GM23338 (cell line): ENCODE data around the gene ATP8A2. TPM values are rescaled to one million over a fixed set of nuclear protein-coding genes. Genes with fewer than 3 reads are reported as not detected.

ENCODE experiments used
- ATAC-seq: fragments of 200-7000 bp; cut with Tn5 transposase; 3 replicates; pipeline ENCODE4 v1.9.1; 2020
- DNase-seq: peaks from one replicate; pipeline ENCODE4 v3.0.0-alpha.2; 2015; ENCODE audit warnings: low spot score
- H2AFZ ChIP-seq: fragments of 200-600 bp; sonication (generic); 2 replicates; pipeline ENCODE4 v1.8.0; 2016; ENCODE audit warnings: antibody characterized with exemption, mild to moderate bottlenecking, moderate library complexity
- H3F3A ChIP-seq: fragments of 200-600 bp; sonication (generic); replicated peaks from 2 replicates; pipeline ENCODE4 v1.8.0; 2017; ENCODE audit warnings: antibody characterized with exemption, mixed run types, low read depth
- H3K27ac ChIP-seq: fragments of 200-600 bp; sonication (generic); 2 replicates; pipeline ENCODE4 v1.6.1; 2016; ENCODE audit warnings: low read depth
- H3K27me3 ChIP-seq: fragments of 200-600 bp; sonication (generic); 2 replicates; pipeline ENCODE4 v1.8.0; 2016; ENCODE audit warnings: mild to moderate bottlenecking, mixed run types, moderate library complexity; ENCODE audit not compliant: insufficient read depth
- H3K36me3 ChIP-seq: fragments of 200-600 bp; sonication (generic); 2 replicates; pipeline ENCODE4 v1.8.0; 2016; ENCODE audit warnings: mild to moderate bottlenecking; ENCODE audit not compliant: insufficient read depth
- H3K4me1 ChIP-seq: fragments of 200-600 bp; sonication (generic); 2 replicates; pipeline ENCODE4 v1.8.0; 2016; ENCODE audit warnings: mild to moderate bottlenecking, moderate library complexity; ENCODE audit not compliant: insufficient read depth
- H3K4me2 ChIP-seq: fragments of 200-600 bp; sonication (generic); 2 replicates; pipeline ENCODE4 v1.7.1; 2017; ENCODE audit warnings: mixed run types
- H3K4me3 ChIP-seq: fragments of 200-600 bp; sonication (generic); 2 replicates; pipeline ENCODE4 v1.6.1; 2016; ENCODE audit warnings: mixed run types
- H3K79me2 ChIP-seq: fragments of 200-600 bp; sonication (generic); replicated peaks from 2 replicates; pipeline ENCODE4 v1.8.0; 2017; ENCODE audit warnings: mild to moderate bottlenecking; ENCODE audit not compliant: insufficient read depth
- H3K9me2 ChIP-seq: fragments of 200-600 bp; sonication (generic); 2 replicates; pipeline ENCODE4 v1.8.0; 2017; ENCODE audit not compliant: insufficient read depth
- H4K20me1 ChIP-seq: fragments of 200-600 bp; sonication (generic); replicated peaks from 2 replicates; pipeline ENCODE4 v1.8.0; 2017; ENCODE audit warnings: mild to moderate bottlenecking; ENCODE audit not compliant: insufficient read depth
- H3K27ac Mint-ChIP-seq: 2 replicates; pipeline ENCODE4 v1.8.0; 2020; ENCODE audit warnings: inconsistent platforms, mild to moderate bottlenecking, moderate library complexity, mixed read lengths
- H3K27me3 Mint-ChIP-seq: 3 replicates; pipeline ENCODE4 v1.8.0; 2022; ENCODE audit warnings: low read depth, mild to moderate bottlenecking, moderate library complexity, mixed read lengths, inconsistent platforms; ENCODE audit not compliant: insufficient read depth, poor library complexity
- H3K36me3 Mint-ChIP-seq: 3 replicates; pipeline ENCODE4 v1.8.0; 2021; ENCODE audit warnings: low read depth, mild to moderate bottlenecking, inconsistent platforms, moderate library complexity, mixed read lengths
- H3K4me1 Mint-ChIP-seq: 3 replicates; pipeline ENCODE4 v1.8.0; 2020; ENCODE audit warnings: mild to moderate bottlenecking, inconsistent platforms, mixed read lengths
- H3K4me3 Mint-ChIP-seq: 3 replicates; pipeline ENCODE4 v1.8.0; 2021; ENCODE audit warnings: moderate library complexity, mild to moderate bottlenecking, inconsistent platforms, mixed read lengths
- H3K9me3 Mint-ChIP-seq: 3 replicates; pipeline ENCODE4 v1.8.0; 2020; ENCODE audit warnings: moderate library complexity, mild to moderate bottlenecking, inconsistent platforms, mixed read lengths
- CREB1 ChIP-seq: fragments of 250-450 bp; sonication (Bioruptor Pico); IDR thresholded peaks from 2 replicates; pipeline ENCODE4 v1.5.0; 2020; ENCODE audit warnings: low read depth, mild to moderate bottlenecking, moderate library complexity
- CTCF ChIP-seq, 2 experiments: fragments of 200-600 bp in 1 of 2; sonication (generic) in 1 of 2; conservative IDR thresholded peaks; 2 replicates each; pipeline versions ENCODE4 v1.5.1 to v1.6.1; 2016 to 2017; ENCODE audit warnings: antibody characterized with exemption in 2 of 2, low read depth in 2 of 2, mild to moderate bottlenecking in 2 of 2, moderate library complexity in 1 of 2
- ETS1 ChIP-seq: IDR thresholded peaks from 2 replicates; pipeline ENCODE4 v1.6.1; 2016; ENCODE audit warnings: antibody characterized with exemption
- EZH2 ChIP-seq: fragments of 200-600 bp; sonication (generic); IDR thresholded peaks from one replicate; pipeline ENCODE4 v1.8.0; 2017; ENCODE audit warnings: antibody characterized with exemption, mild to moderate bottlenecking, low read depth; ENCODE audit not compliant: unreplicated experiment
- EZH2phosphoT487 ChIP-seq: fragments of 200-600 bp; sonication (generic); IDR thresholded peaks from one replicate; pipeline ENCODE4 v1.8.1; 2018; ENCODE audit warnings: antibody characterized with exemption; ENCODE audit not compliant: unreplicated experiment
- JUNB ChIP-seq: IDR thresholded peaks from one replicate; pipeline ENCODE4 v1.6.1; 2016; ENCODE audit warnings: antibody characterized with exemption; ENCODE audit not compliant: unreplicated experiment
- NANOG ChIP-seq: IDR thresholded peaks from 2 replicates; pipeline ENCODE4 v1.6.1; 2016; ENCODE audit warnings: antibody characterized with exemption, borderline replicate concordance
- POLR2AphosphoS5 ChIP-seq: IDR thresholded peaks from 2 replicates; pipeline ENCODE4 v1.6.1; 2016; ENCODE audit warnings: antibody characterized with exemption, low read depth
- REST ChIP-seq: IDR thresholded peaks from one replicate; pipeline ENCODE4 v1.6.1; 2018; ENCODE audit warnings: antibody characterized with exemption; ENCODE audit not compliant: unreplicated experiment
- STAT1 ChIP-seq: IDR thresholded peaks from one replicate; pipeline ENCODE4 v1.6.1; 2016; ENCODE audit warnings: antibody characterized with exemption; ENCODE audit not compliant: unreplicated experiment
- ZNF114 ChIP-seq: fragments of 250-450 bp; sonication (Bioruptor Pico); IDR thresholded peaks from 2 replicates; pipeline ENCODE4 v1.5.0; 2020; ENCODE audit warnings: mild to moderate bottlenecking, moderate library complexity
- ZNF331 ChIP-seq: fragments of 250-450 bp; sonication (Bioruptor Pico); IDR thresholded peaks from 2 replicates; pipeline ENCODE4 v1.5.0; 2020; ENCODE audit warnings: low read depth, mild to moderate bottlenecking, moderate library complexity
- ZNF462 ChIP-seq: fragments of 250-450 bp; sonication (Bioruptor Pico); IDR thresholded peaks from 2 replicates; pipeline ENCODE4 v1.5.0; 2020; ENCODE audit warnings: mild to moderate bottlenecking, moderate library complexity
- polyA plus RNA-seq: library from polyadenylated mRNA; unstranded; fragments of >200 nt; fragmentation: Nextera tagmentation; extraction: Ambion mirVana; gene quantifications from 2 replicates; pipeline ENCODE4 v1.2.1, GENCODE V29; 2016
- total RNA-seq: library from RNA; depleted of rRNA; stranded (reverse); fragments of >200 nt; shearing (Covaris generic); gene quantifications from 2 replicates; pipeline ENCODE4 v1.2.3, GENCODE V29; 2014

Gene ATP8A2
- total and polyA plus RNA-seq, 2 experiments from 2014 or later, result 5.7 to 8.8 TPM

GRCh38 chr13:25987987-25988386 is 616.2 kb downstream of the ATP8A2 start:
- H3K4me3 ChIP-seq, result no peak overlapping the region
- Mint-ChIP-seq H3K9me3 (peaks cover 4% of the 10 kb centered on the region; the same call in 2 of the 3 replicates), H3K36me3 (no peaks in the 10 kb centered on the region; the same call in 2 of the 3 replicates), H3K4me1 (no peaks in the 10 kb centered on the region; the same call in 2 of the 3 replicates), H3K27me3 (peaks cover 3% of the 10 kb centered on the region), H3K4me3 (no peak overlapping the region), H3K27ac (no peak overlapping the region)
- H3F3A ChIP-seq, result no peaks in the 10 kb centered on the region
- H2AFZ ChIP-seq, result no peak overlapping the region
- H3K27me3 ChIP-seq, result no peaks in the 10 kb centered on the region
- H4K20me1 ChIP-seq, result no peaks in the 10 kb centered on the region
- H3K9me2 ChIP-seq, result peaks cover 5% of the 10 kb centered on the region; the same call in 1 of the 2 replicates
- TF ChIP-seq ZNF114 (CRISPR knock-in tag) (no peak), REST (no peak), ZNF462 (CRISPR knock-in tag) (no peak), EZH2phosphoT487 (no peak), ZNF331 (CRISPR knock-in tag) (no peak), POLR2AphosphoS5 (no peak), EZH2 (no peak), STAT1 (no peak), CTCF (conservative IDR thresholded peaks at IDR 0.05; ENCODE audit: low read depth in 2 of 2) (no peak), NANOG (no peak), CREB1 (CRISPR knock-in tag) (no peak), JUNB (no peak), ETS1 (no peak)
- H3K4me1 ChIP-seq, result no peaks in the 10 kb centered on the region
- H3K79me2 ChIP-seq, result no peaks in the 10 kb centered on the region
- no peak overlapping the region for H3K4me2 ChIP-seq
- no peak overlapping the region for H3K27ac ChIP-seq
- DNase-seq (no peak), ATAC-seq (no peak)
- H3K36me3 ChIP-seq, result no peaks in the 10 kb centered on the region
